Umbilical cord (tissue), 2 donors: ENCODE results near the gene ALK. TPM values are rescaled to one million over a fixed set of nuclear protein-coding genes. Genes with fewer than 3 reads are reported as not detected.
"Not testable (repeated sequence)": the region's sequence is repeated elsewhere in the genome, so short reads cannot be mapped to it uniquely, and the experiment has no call there.

ENCODE experiments used
- DNase-seq: peaks from one replicate; pipeline ENCODE4 v3.0.0-alpha.2; 2015; ENCODE audit warnings: low spot score
- total RNA-seq: library from RNA; depleted of rRNA; stranded (reverse); fragments of >200 nt; gene quantifications from one replicate; pipeline ENCODE4 v1.2.3, GENCODE V29; 2014; ENCODE audit warnings: low replicate concordance; ENCODE audit not compliant: insufficient read depth

Gene ALK
- total RNA-seq, 1 donor from 2014 or later = 1.2 TPM

DNA sequence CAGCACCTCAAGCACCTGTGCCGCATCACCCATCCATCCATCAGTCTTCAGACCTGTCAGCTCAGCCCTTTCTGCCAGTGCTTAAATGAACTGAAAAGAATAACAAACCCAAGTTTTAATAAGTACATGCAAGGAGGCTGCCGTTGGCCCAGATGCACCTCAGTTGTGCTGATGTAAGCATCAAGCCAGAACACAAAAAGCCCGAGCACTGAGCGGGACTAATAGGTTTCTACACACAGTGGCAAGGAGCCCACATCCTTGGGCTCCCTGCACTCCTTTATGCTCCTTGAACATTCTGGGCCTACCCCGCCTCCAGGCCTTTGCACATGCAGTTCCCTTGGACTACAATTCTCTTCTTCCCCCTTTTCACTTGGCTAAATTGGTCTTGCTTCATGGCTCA is 165.6 kb downstream of the ALK start:
- DNase-seq = no peak

DNA sequence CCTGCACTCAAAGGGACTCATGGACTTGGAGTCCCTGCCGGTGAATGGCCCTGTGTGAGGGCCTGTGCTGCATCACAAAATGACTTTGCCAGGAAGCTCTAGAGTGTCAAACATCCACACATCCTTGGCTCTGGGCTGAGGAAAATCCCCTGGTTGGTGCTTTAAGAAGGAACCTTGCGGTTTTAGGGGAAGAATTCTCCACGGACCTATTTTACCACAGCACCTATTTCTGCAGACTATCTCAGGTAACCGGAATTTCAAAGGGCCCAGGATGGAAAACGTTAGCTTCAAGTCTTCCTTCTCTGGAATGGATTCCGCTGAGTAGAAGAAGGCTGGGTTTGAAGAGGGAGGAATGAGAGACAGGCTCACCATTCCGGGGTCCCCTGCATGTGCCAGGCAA is 166.2 kb downstream of the ALK start:
- DNase-seq = no peak

DNA sequence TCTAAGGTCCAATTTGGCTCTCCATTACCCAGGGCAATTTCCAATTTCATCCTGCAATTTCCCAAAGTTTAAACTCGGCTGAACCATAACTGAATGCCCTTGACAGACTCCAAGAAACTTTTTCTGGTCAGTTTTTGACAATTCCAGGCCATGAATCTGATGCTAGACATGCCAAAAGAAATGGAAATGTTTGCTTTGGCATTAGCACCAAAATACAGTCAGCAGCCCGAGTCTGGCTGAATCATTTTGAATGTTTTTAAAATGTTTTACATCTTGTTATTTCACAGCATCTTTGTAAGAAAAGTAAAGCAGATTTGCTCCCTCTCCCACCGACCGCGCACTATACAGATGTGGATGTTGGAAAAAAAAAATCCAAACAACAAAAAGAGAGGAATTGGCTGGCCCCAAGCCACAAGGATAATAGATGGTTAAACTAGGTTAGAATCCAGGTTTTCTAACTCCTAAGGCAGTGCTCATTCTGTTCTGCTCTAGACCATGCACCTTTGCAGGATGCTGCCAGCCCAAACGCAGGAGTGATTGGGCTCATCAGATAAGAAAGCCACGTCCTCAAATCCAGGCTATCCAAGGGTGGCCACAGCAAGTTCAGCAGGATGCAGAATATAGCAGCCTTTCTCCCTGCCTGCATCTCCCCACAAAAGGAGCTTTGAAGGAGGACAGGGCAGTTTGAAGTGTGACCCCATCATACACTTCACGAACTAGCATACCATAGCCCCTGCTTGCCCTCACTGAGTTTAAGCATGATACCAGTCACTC is 167.5 kb downstream of the ALK start:
- no peak for DNase-seq

GRCh38 chr2:29751390-29751789 is 170.0 kb downstream of the ALK start:
- DNase-seq = no peak

DNA sequence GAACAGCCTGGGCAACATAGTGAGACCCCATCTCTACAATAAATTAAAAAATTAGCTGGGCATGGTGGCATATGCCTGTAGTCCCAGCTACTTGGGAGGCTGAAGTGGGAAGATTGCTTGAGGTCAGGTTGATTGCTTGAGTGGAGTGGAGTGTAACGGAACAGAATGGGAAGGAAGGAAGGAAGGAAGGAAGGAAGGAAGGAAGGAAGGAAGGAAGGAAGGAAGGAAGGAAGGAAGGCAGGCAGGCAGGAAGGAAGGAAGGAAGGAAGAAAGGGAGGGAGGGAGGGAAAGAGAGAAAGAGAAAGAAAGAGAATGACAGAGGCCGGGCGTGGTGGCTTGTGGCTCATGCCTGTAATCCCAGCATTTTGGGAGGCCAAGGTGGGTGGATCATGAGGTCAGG is 170.9 kb downstream of the ALK start:
- not testable (repeated sequence) for DNase-seq

DNA sequence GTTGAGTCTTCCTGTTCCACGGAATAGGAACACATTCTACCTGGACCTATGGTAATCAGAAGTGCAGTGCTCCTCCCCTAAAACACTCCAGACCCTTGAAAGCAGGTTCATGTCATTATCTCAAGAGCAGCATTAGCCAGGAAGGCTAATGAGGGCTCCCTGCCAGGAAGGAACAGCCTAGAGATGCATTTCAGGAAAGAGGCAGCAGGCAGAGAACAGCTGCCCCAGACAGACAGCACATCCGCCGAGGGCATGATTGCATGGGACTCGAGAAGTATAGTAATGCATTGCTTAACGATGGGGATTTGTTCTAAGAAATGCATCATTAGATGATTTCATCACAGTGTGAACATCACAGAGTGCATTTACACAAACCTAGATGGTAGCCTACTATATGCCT is 171.5 kb downstream of the ALK start:
- no peak for DNase-seq

DNA sequence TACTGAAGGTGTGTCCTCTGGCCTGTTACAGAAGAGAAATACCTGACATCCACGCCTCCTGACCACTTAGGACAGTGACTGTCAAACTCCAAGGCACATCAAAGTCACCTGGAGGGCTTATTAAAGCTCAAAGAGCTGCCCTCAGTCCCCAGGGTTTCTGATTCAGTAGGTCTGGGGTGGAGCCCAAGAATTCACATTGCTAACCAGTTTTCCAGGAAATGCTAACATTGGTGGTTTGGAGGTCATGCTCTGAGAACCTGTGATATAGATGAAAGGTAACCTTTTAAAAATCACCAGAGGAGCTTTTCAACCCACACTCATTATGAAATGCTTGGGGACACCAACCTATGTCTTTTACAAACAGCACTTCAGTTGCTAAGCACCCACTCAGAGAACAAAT is 172.3 kb downstream of the ALK start:
- no peak for DNase-seq

GRCh38 chr2:29747786-29748470 is 173.5 kb downstream of the ALK start:
- DNase-seq = no peak

DNA sequence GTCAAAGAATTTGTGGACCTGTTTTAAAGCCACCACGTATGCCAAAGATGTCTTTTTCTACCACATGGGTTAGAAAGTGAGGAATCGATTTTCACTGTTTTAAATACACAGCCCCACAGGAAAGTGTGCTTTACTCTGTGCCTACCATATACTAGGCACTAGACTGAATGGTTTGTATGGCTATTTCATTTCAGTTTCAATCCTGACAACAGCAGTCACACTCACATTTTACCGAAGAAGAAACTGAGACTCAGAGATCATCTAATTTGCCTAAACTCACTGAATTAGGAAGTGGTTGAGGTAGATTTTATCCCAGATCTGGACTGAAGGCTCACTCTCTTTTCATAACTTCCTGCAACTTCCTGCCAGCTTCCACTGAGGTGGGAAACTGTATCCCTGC is 176.4 kb downstream of the ALK start:
- DNase-seq = no peak

DNA sequence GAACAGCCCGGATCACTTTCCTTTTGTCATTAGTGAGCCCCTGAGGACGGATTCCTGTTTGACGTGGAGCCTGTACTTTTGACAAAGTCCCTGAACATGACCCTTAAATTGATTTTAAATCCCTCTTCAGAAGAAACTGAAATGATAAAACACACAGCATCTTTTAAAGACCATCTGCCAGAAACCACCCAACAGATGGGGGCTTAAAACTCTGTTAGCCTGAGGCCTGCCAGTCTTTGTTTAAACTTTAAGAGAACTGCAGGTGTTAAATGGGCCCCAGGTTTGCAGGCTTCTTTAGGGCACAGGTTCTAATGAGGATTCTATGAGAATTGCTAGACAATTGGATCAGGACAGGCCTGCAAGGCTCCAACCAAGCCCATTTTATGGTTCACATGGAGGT is 177.9 kb downstream of the ALK start:
- DNase-seq = no peak

DNA sequence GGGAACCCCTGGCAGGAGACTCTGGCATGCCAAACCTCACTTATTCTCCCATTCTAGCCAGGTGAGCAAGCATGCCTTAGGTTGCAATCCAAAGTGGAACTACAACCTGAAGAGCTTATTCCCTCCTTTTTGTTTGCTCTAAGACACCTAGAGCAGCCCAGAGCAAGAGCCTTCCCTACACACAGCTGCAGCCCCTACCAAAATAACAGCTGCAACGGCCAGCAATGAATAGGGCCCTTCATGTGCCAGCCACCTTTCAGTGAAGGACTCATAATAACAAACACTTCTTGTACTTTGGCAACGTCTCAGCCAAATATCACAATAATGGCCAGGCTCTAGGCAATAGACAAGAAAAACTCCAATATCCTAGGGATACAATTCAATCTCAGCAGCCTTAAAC is 178.7 kb downstream of the ALK start:
- DNase-seq = no peak

- no peak for DNase-seq
These were observed 180.3 kb downstream of the ALK start for GRCh38 chr2:29741132-29741531.

GRCh38 chr2:29733965-29734364 is 187.4 kb downstream of the ALK start:
- DNase-seq = no peak

- no peak for DNase-seq
These were observed 188.2 kb downstream of the ALK start for GRCh38 chr2:29733213-29733612.

- no peak for DNase-seq
These were observed 189.4 kb downstream of the ALK start for GRCh38 chr2:29731948-29732347.

- no peak for DNase-seq
These were observed 191.5 kb downstream of the ALK start for GRCh38 chr2:29729932-29730331.

DNA sequence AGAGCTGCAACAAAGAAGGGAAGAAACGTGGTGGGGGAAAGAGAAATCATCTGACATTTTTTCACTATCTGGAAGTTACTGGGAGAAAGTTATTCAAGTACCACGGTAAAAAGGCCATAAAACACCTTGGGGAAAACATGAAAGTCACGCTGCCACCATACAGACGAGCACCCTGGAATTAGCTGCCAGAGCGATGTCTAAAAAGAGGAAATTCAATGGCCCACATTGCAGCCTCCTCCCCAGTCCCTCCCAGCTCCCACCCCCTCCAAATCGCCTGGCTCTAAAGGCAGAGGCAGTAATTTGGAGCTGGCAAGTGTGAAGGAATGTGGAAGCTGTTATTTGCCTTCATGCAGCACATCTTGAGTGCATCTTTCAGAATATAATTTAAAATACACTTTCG is 192.0 kb downstream of the ALK start:
- DNase-seq = no peak

GRCh38 chr2:29726976-29727375 is 194.4 kb downstream of the ALK start:
- no peak for DNase-seq

DNA sequence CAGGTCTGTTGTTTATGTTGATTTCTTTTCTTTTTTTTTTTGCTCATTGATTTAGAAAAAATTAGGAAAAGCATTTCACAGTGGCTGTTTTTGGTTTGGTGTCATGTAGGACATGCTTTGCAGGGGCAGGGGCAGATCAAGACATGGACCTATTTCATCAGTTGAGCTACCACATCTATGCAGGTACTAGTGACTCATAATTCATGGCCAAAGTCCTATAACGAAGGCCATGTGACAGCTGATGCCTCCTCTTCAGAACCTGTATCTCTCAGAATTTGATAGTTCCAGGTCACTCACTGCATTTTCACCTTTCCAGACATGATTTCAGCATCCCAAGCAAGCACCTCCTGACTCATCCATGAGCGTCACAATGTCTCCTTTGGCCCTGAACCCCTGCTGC is 195.8 kb downstream of the ALK start:
- DNase-seq = no peak

GRCh38 chr2:29724282-29724681 is 197.1 kb downstream of the ALK start:
- no peak for DNase-seq

GRCh38 chr2:29723255-29724001 is 198.0 kb downstream of the ALK start:
- DNase-seq = no peak

- no peak for DNase-seq
These were observed 201.7 kb downstream of the ALK start for GRCh38 chr2:29719639-29720038.
